Measurements from ENCODE around the gene M1AP.

- TF ChIP-seq POLR2A (IDR thresholded peaks at IDR 0.05; ENCODE audit: low read depth, low read length) (no peak), POU2F2 (IDR thresholded peaks at IDR 0.05; ENCODE audit: low read depth, low read length) (no peak), TAF1 (IDR thresholded peaks at IDR 0.05; ENCODE audit: low read depth, low read length) (no peak), POLR2AphosphoS5 (IDR thresholded peaks at IDR 0.05; ENCODE audit: low read depth, low read length) (no peak)
Measured at GRCh38 chr2:74524005-74524404, 124.1 kb downstream of the M1AP start.

All from GM12891 (cell line).